Ectodermal cell (in vitro differentiated cells): Measurements from ENCODE around the gene MB21D2.

Experiments used
- H3K27ac ChIP-seq: 2 replicates; pipeline ENCODE4 v1.7.0; 2013; ENCODE audit warnings: mild to moderate bottlenecking, low read depth, low read length; ENCODE audit not compliant: insufficient read depth, poor library complexity, severe bottlenecking
- H3K27me3 ChIP-seq: 2 replicates; pipeline ENCODE4 v1.7.0; 2013; ENCODE audit warnings: mild to moderate bottlenecking, low read length; ENCODE audit not compliant: insufficient read depth, control insufficient read depth, poor library complexity, severe bottlenecking
- H3K36me3 ChIP-seq: one replicate; pipeline ENCODE4 v1.7.0; 2013; ENCODE audit warnings: low read length; ENCODE audit not compliant: control insufficient read depth, insufficient read depth
- H3K4me1 ChIP-seq: one replicate; pipeline ENCODE4 v1.7.0; 2013; ENCODE audit warnings: low read length; ENCODE audit not compliant: control insufficient read depth, insufficient read depth
- H3K4me3 ChIP-seq: 2 replicates; pipeline ENCODE4 v1.7.0; 2013; ENCODE audit warnings: low read depth, low read length, control low read depth; ENCODE audit not compliant: insufficient read depth
- H3K9me3 ChIP-seq: 2 replicates; pipeline ENCODE4 v1.7.0; 2013; ENCODE audit warnings: mild to moderate bottlenecking, low read length, moderate library complexity; ENCODE audit not compliant: control insufficient read depth
- WGBS, 2 experiments: methylation state at CpG; one replicate each; pipeline ENCODE4 v1.1.7; 2013; ENCODE audit warnings: missing lambda C conversion rate in 2 of 2; 5-methylcytosine and 5-hydroxymethylcytosine counted together

The MB21D2 gene

DNA sequence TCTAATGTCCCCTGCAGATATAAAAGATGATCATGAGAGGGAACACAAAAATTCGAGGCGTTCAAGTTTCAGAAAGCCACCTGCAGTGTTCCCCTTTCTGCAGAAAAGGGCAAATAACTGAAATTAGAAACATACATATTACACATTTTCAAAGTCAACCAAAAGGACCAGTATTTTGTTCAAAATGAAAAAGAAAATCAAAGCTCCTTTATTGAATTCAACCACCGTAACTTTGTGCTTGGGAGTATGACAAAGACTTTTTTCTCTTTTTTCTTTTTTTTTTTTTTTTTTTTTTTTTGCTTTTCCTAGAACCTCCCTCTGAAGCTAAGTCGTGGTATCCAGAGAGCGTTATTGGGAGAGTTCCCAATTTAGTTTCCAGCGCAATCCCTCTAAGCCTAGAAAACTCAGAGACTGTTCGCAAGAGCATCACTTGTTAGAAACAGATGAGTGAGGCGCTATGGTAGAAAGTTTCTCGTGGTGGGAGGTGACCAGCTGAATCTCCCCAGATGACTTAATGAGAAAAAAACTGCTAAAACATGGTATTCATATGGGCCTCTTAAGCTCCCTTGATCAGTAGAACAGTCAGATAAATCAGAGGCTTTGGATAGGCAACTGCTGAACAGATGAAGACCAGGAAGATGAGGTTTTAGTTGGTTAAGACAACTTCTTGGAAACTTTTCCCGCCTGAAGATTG, 77.4 kb downstream of the MB21D2 start:
- peaks cover 23% of the 10 kb centered on the region for H3K4me1 ChIP-seq
- 94% methylated on average over 9 to 10 of the region's 10 CpGs for WGBS, 2 experiments
- H3K27me3 ChIP-seq: no peaks in the 10 kb centered on the region
- H3K27ac ChIP-seq: no peak overlapping the region
- no peaks in the 10 kb centered on the region for H3K9me3 ChIP-seq
- H3K36me3 ChIP-seq: no peaks in the 10 kb centered on the region
- H3K4me3 ChIP-seq: no peak overlapping the region

DNA sequence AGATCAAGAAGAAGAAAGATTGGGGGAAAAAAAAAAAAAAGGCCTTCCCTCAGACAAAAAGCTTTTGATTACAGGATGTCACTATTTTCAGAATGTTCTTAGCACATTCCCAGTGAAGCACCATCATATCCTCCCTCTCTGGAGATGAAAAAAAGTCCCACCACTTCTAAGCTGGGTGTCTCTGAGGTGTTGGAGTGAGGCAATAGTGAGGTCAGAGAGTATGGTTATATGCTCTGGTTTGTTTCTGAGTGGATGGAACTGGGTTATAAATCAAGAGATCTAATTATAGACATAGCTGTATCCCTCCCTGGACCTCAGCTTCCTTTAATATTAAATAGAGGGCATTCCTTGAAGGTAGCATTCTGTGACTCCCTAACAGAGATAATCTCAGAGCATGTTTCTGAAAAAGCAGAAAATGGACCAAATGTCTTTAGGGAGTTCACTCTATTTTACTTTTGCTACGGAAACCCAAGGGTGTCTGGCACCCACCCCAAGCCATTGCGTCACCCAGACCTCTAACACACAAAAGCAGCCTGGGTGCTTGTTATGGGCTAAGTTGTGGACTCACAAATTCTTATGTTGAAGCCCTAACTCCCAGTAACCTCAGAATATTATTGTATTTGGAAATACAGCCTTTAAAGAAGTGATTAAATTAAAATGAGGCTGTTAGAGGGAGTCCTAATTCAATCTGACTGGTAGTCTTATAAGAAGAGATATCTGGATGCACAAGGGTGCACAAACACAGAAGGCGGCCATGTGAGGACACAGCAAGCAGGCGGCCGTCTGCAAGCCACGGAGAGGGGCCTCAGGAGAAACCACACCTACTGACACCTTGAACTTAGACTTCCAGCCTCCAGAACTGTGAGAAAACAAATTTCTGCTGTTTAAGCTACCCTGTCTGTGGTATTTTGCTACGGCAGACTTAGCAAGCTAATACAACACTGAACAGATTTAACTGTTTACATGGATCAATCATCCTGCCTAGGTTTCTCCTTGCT, 81.5 kb downstream of the MB21D2 start:
- Histone ChIP-seq H3K27ac (no peak overlapping the region), H3K4me3 (no peak overlapping the region)

DNA sequence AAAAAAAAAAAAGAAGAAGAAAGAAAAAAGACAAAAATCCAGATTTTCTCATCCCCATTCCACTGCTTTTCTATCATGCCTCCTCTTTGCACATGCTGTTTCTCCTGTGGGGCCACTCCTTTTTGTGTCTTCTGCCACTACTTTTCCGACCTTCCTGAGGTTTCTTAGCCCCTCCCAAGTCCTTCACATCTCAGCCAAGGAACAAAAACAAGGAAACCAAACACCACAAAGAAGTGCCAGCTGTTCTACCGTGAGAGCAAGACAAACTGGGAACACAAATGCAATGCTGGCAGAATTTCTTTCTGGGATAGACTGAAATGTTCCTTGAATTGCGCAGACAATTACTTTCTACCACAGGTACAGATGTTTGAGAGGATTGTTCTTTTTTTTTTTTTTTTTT, 83.2 kb downstream of the MB21D2 start:
- Histone ChIP-seq H3K27ac (no peak overlapping the region), H3K9me3 (no peaks in the 10 kb centered on the region), H3K36me3 (no peaks in the 10 kb centered on the region), H3K27me3 (no peaks in the 10 kb centered on the region), H3K4me3 (no peak overlapping the region), H3K4me1 (no peaks in the 10 kb centered on the region)
- WGBS, 2 experiments: 48 to 66% methylated on average over 3 of the region's 3 CpGs

More for the DNA sequence above, 81.5 kb downstream of the MB21D2 start:
- 89 to 90% methylated on average over 7 of the region's 7 CpGs for WGBS, 2 experiments
- Histone ChIP-seq H3K27me3 (no peaks in the 10 kb centered on the region), H3K36me3 (no peaks in the 10 kb centered on the region), H3K9me3 (no peaks in the 10 kb centered on the region), H3K4me1 (no peaks in the 10 kb centered on the region)

DNA sequence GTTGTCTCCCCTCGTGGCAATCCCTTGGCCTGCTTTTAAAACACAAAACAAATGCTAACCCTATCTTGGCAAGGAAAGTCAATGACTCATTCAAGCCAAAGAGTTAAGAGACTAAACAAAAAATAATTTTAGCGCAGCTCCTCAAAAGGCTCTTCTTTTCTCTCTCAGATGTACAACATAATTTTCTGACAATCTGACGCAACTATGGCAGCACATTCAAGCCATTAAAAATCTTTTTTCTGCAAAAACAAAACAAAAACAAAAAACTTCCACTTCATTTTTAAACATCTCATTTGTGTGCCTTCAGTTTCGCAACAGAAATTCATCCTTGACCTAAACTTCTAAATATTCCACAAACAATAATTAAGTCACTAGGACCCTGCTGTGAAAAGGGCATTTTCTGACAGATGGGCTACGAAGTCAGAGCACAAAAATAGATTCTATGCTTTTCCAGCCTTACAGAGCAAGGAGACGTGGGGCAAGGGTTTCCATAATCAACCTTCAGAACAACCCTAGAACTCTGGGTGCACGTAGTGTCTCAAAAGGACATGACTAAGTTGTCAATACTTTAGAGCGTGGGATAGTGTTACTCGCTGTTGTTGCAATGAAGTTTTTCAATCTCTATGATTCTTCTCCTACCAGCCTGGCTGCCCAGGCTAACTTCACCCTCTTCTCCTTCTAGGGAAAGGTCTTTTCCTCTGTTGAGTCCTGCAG, 84.3 kb downstream of the MB21D2 start:
- H3K27me3 ChIP-seq: no peaks in the 10 kb centered on the region
- 93 to 94% methylated on average over 9 of the region's 9 CpGs for WGBS, 2 experiments
- no peaks in the 10 kb centered on the region for H3K4me1 ChIP-seq
- no peaks in the 10 kb centered on the region for H3K9me3 ChIP-seq
- no peak overlapping the region for H3K27ac ChIP-seq
- no peaks in the 10 kb centered on the region for H3K36me3 ChIP-seq
- H3K4me3 ChIP-seq: no peak overlapping the region

DNA sequence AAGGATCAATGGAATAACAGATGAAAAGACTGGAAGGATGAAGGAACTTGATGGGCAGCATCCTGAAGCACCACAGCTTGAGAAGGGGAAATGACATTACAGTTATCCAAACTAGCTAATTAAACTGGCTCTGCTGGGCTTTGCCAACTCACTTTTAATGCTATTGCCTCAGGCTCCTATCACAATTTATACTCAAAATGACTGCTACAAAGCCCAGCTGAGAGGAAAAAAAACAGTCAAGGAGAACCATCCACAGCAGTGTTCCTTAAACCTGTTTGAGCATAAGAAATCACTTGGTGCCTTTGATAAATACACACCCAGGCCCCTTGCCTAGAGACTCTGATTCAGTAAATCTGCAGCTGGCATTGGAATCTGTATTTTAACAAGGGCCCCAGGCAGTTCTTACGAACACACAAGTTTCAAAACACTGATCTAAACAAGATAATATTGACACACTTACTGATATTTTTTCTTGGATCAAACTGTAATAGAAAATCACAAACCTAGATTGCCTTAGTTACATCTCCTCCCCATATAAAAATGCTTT, 85.8 kb downstream of the MB21D2 start:
- no peaks in the 10 kb centered on the region for H3K9me3 ChIP-seq
- H3K4me1 ChIP-seq: no peaks in the 10 kb centered on the region
- no peak overlapping the region for H3K4me3 ChIP-seq
- no peaks in the 10 kb centered on the region for H3K27me3 ChIP-seq
- H3K27ac ChIP-seq: no peak overlapping the region
- H3K36me3 ChIP-seq: no peaks in the 10 kb centered on the region
- WGBS, 2 experiments: 91 to 100% methylated on average over 1 of the region's 1 CpG

GRCh38 chr3:192831111-192831644, 86.5 kb downstream of the MB21D2 start:
- Histone ChIP-seq H3K27ac (no peak overlapping the region), H3K9me3 (no peaks in the 10 kb centered on the region), H3K36me3 (no peaks in the 10 kb centered on the region), H3K27me3 (no peaks in the 10 kb centered on the region), H3K4me1 (no peaks in the 10 kb centered on the region), H3K4me3 (no peak overlapping the region)
- WGBS, 2 experiments: 73 to 75% methylated on average over 6 of the region's 6 CpGs

GRCh38 chr3:192830291-192831110, 87.2 kb downstream of the MB21D2 start:
- no peaks in the 10 kb centered on the region for H3K36me3 ChIP-seq
- WGBS, 2 experiments: 92 to 94% methylated on average over 7 of the region's 7 CpGs
- H3K27me3 ChIP-seq: no peaks in the 10 kb centered on the region
- H3K9me3 ChIP-seq: no peaks in the 10 kb centered on the region
- H3K27ac ChIP-seq: no peak overlapping the region
- no peak overlapping the region for H3K4me3 ChIP-seq
- H3K4me1 ChIP-seq: no peaks in the 10 kb centered on the region

DNA sequence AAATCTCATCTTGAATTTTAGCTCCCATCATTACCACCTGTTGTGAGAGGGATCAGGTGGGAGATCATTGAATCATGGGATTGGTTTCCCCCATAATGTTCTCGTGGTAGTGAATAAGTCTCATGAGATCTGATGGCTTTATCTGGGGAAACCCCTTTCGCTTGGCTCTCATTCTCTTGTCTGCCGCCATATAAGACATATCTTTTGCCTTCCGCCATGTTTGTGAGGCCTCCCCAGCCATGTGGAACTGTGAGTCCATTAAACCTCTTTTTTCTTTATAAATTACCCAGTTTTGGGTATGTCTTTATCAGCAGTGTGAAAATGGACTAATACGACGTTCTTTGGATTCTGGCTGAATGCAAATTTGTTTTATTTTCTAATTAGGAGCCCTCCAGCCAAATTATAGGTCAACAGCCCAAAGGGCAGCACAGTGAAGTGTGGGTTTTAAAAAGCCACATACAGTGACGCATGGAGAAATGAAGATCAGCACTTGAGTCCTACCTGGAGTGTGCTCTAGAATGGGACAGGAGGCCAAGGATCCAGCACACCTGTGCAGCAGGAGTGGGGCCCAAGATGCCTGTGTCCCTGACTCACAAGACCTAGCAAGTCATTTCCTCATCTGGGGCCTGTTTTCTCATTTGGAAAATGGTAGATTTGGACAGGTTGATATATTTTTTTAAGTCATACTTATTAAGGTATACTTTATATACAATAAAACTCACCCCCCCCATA, 89.6 kb downstream of the MB21D2 start:
- Histone ChIP-seq H3K36me3 (no peaks in the 10 kb centered on the region), H3K4me3 (no peak overlapping the region), H3K27ac (no peak overlapping the region), H3K27me3 (no peaks in the 10 kb centered on the region), H3K9me3 (no peaks in the 10 kb centered on the region), H3K4me1 (no peaks in the 10 kb centered on the region)
- WGBS, 2 experiments: 92 to 96% methylated on average over 7 of the region's 7 CpGs

- WGBS, 2 experiments: 72 to 73% methylated on average over 4 of the region's 4 CpGs
- Histone ChIP-seq H3K4me3 (no peak overlapping the region), H3K27ac (no peak overlapping the region)
These were observed 90.4 kb downstream of the MB21D2 start for GRCh38 chr3:192827208-192827607.

More at GRCh38 chr3:192827208-192827607, 90.4 kb downstream of the MB21D2 start:
- H3K27me3 ChIP-seq: no peaks in the 10 kb centered on the region
- H3K4me1 ChIP-seq: no peaks in the 10 kb centered on the region
- no peaks in the 10 kb centered on the region for H3K36me3 ChIP-seq
- no peaks in the 10 kb centered on the region for H3K9me3 ChIP-seq
